ENCODE measurements around the gene ZNF701.
A peak's percentile ranks its signal among the peaks of the same experiment; 100 is the strongest.
"Not testable (repeated sequence)": the region's sequence is repeated elsewhere in the genome, so short reads cannot be mapped to it uniquely, and the experiment has no call there.

Gene ZNF701

GRCh38 chr19:52570000-52570861 lies at the start of gene ZNF701:
Gene ZNF701, plus strand, starts transcription at chr19:52570287. Its CDS starts 3,861 bp downstream, at chr19:52574148.
- DNase-seq (ENCODE audit: low spot score), result peak; percentile 83

DNA sequence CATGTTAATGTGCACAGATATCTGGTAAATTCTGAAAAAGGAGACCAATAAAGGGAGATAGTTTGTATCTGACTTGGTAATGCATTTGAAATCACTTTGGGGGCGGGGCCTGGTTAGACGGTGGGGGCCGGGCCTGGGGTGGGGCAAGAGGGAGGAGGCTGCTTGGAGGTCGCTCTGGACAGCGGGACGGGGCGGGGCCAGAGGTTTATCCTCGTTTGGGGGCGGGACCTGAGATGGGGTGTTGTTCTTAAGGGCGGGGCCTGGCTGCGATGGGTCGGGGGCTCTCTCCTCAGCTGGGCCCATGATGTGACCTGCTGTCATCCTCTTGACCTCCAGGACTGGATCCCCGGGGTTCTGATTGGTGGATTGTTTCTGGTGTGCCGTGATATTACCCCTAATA lies 47.5 kb upstream of the ZNF701 start:
- DNase-seq (ENCODE audit: low spot score), result no peak

- no peak for DNase-seq (ENCODE audit: low spot score)
Measured at GRCh38 chr19:52524086-52524485, 46.0 kb upstream of the ZNF701 start.

DNA sequence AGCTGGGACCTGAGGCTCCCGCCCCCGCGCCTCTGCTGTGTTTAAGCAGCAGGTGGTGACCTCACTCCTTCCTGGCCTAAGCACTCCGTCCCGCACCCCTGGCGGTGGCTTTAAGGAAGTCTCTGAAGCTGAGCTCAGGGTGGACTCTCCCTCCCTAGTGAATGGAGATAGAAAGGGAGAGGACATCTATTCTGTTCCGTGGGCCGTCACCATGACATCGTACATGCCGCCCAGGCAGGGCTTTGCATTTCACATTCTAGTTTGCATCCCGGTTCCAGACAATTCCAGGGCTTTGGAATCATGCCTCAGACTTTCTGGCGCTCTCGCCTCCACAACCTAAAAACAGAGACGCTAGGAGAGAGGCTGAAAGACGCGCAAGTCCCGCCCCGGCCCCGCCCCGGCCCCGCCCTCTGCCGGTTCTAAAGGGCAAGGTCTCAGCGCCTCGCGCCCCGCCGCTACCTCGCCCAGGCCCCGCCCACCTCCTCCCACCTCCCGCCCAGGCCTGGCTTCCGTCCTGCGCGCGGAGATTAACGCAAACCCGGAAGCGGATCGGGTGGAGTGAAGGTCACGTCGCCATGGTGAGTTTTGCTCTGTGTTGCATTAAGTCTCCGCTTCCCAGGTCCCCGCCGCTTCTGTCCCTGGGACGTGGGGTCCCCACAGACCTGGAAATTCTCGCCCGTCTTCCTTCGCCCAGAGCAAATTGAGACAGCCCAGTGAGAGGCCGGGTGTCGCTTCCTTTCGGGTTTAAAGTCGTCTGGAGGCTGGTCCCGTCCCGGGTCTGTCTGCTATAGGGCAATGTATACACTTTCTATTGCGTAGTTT lies 42.7 kb upstream of the ZNF701 start, which contains the start of gene ZNF808:
Gene ZNF808, plus strand, starts transcription at position 535 of the 822 bp plus-strand sequence. CDS start 15,617 bp downstream, outside the sequence.
- peak; percentile 78 for DNase-seq (ENCODE audit: low spot score)

DNA sequence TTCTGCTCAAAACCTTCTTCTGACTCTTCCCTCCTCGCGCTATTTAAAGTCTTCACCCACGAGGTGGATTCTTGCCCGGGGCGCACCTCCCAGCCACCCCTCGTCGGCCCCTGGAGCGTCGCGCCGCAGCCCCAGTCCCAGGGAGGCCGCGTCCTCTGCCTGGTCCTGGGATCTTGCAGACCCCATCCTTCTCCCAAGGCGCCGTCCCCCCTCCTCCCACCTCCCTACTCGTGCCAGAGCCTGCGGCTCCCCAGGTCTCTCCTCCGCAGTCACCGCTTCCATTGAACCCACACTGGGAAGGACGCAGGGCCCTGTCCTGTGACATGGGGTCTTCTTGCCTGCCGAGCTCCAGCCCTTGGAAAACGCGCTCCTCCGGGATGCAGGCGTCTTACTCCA lies 42.1 kb upstream of the ZNF701 start:
- DNase-seq (ENCODE audit: low spot score), result no peak

- no peak for DNase-seq (ENCODE audit: low spot score)
Measured at GRCh38 chr19:52532480-52532879, 37.6 kb upstream of the ZNF701 start.

GRCh38 chr19:52533901-52534300 lies 36.2 kb upstream of the ZNF701 start:
- no peak for DNase-seq (ENCODE audit: low spot score)

- DNase-seq (ENCODE audit: low spot score), result not testable (repeated sequence)
Measured at GRCh38 chr19:52535385-52535770, 34.7 kb upstream of the ZNF701 start.

GRCh38 chr19:52535771-52536447 lies 34.2 kb upstream of the ZNF701 start:
- peak; percentile 31 for DNase-seq (ENCODE audit: low spot score)

- no peak for DNase-seq (ENCODE audit: low spot score)
Measured at GRCh38 chr19:52536448-52536800, 33.7 kb upstream of the ZNF701 start.

GRCh38 chr19:52538815-52539214 lies 31.3 kb upstream of the ZNF701 start:
- DNase-seq (ENCODE audit: low spot score), result not testable (repeated sequence)

- DNase-seq (ENCODE audit: low spot score), result not testable (repeated sequence)
Measured at GRCh38 chr19:52541176-52541575, 28.9 kb upstream of the ZNF701 start.

GRCh38 chr19:52541608-52542007 lies 28.5 kb upstream of the ZNF701 start:
- DNase-seq (ENCODE audit: low spot score), result no peak

DNA sequence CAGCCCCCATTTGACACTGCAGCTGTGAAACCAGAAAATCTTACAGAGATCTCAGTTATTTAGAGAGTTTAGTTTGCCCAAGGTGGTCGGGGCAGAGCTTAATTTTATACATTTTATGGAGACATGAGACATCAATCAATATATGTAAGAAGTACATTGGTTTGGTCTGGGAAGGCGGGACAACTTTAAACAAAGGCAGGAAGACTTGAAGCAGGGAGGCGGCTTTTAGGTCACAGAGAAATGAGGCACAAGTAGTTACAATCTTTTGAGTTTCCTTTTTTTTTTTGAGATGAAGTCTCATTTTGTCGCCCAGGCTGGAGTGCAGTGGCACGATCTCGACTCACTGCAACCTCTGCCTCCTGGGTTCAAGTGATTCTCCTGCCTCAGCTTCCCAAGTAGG lies 27.5 kb upstream of the ZNF701 start:
- not testable (repeated sequence) for DNase-seq (ENCODE audit: low spot score)

GRCh38 chr19:52542984-52543664 lies 27.0 kb upstream of the ZNF701 start:
- no peak for DNase-seq (ENCODE audit: low spot score)

DNA sequence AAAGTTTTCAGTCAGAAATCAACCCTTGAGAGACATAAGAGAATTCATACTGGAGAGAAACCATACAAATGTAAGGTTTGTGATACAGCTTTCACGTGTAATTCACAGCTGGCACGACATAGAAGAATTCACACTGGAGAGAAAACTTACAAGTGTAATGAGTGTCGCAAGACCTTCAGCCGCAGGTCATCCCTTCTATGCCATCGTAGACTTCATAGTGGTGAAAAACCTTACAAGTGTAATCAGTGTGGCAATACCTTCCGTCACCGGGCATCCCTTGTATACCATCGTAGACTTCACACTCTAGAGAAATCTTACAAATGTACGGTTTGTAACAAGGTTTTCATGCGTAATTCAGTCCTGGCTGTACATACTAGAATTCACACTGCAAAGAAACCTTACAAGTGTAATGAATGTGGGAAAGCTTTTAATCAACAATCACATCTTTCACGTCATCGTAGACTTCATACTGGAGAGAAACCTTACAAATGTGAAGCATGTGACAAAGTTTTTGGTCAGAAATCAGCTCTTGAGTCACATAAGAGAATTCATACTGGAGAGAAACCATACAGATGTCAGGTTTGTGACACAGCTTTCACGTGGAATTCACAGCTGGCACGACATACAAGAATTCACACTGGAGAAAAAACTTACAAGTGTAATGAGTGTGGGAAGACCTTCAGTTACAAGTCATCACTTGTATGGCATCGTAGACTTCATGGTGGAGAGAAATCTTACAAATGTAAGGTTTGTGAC lies 15.7 kb upstream of the ZNF701 start:
- DNase-seq (ENCODE audit: low spot score), result no peak

- DNase-seq (ENCODE audit: low spot score), result no peak
Measured at GRCh38 chr19:52557231-52557995, 12.7 kb upstream of the ZNF701 start.

- not testable (repeated sequence) for DNase-seq (ENCODE audit: low spot score)
Measured at GRCh38 chr19:52558732-52559445, 11.2 kb upstream of the ZNF701 start.

DNA sequence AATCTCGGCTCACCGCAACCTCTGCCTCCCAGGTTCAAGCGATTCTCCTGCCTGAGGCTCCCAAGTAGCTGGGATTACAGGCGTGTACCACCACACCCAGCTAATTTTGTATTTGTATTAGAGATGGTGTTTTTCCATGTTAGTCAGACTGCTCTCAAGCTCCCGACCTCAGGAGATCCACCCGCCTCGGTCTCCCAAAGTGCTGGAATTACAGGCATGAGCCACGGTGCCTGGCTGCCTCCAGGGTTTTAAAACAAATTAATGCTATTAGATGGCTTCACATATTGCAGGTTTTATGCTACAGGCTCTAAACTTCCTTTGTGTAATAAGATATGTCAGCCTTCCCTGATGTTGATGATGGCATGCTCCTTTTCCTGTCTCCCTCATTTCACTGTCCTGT lies 8.5 kb upstream of the ZNF701 start:
- DNase-seq (ENCODE audit: low spot score), result not testable (repeated sequence)

DNA sequence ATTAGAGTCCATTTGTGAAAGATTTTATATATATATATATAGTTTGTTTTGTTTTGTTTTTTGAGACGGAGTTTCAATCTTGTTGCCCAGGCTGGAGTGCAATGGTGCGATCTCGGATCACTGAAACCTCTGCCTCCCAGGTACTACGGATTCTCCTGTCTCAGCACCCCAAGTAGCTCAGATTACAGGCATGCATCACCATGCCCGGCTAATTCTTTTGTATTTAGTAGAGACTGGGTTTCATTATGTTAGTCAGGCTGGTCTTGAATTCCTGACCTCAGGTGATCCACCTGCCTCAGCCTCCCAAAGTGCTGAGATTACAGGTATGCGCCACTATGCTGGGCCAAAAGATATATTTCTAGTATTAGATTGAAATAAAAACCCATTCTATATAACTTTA lies 4.0 kb upstream of the ZNF701 start:
- DNase-seq (ENCODE audit: low spot score), result no peak

All from hematopoietic multipotent progenitor cell treated with erythropoietin and hydrocortisone succinate and interleukin-3 and kit ligand, for 17 days (in vitro differentiated cells).